Central memory CD8-positive, alpha-beta T cell (primary cell): ENCODE results near the gene ARID1B.
A peak's percentile ranks its signal among the peaks of the same experiment; 100 is the strongest.

Source experiments
- ATAC-seq: fragments of 150-1000 bp; cut with Tn5 transposase; replicated peaks from 2 replicates; pipeline ENCODE4 v1.10.0; 2022; ENCODE audit warnings: mild to moderate bottlenecking, moderate FRiP score, moderate number of reproducible peaks; ENCODE audit not compliant: poor library complexity, severe bottlenecking; ENCODE audit errors: extremely low read depth
- DNase-seq, 2 donors: peaks; one replicate each; pipeline ENCODE4 v3.0.0; 2021; ENCODE audit warnings: low spot score in 2 of 2
- H3K27ac Mint-ChIP-seq: one replicate; pipeline ENCODE4 v1.8.0; 2022; ENCODE audit warnings: low read depth, mild to moderate bottlenecking, moderate library complexity, mixed read lengths
- H3K27me3 Mint-ChIP-seq: one replicate; pipeline ENCODE4 v1.8.0; 2022; ENCODE audit warnings: mixed read lengths
- H3K36me3 Mint-ChIP-seq: one replicate; pipeline ENCODE4 v1.8.0; 2022; ENCODE audit warnings: mild to moderate bottlenecking, moderate library complexity, mixed read lengths; ENCODE audit not compliant: insufficient read depth
- H3K4me1 Mint-ChIP-seq: one replicate; pipeline ENCODE4 v1.8.0; 2022; ENCODE audit warnings: mixed read lengths
- H3K4me3 Mint-ChIP-seq: one replicate; pipeline ENCODE4 v1.8.0; 2022; ENCODE audit warnings: mild to moderate bottlenecking, moderate library complexity, mixed read lengths
- H3K9me3 Mint-ChIP-seq: one replicate; pipeline ENCODE4 v1.8.0; 2022; ENCODE audit warnings: mixed read lengths

ARID1B gene

GRCh38 chr6:157213907-157214565 lies 436.9 kb downstream of the ARID1B start:
- Mint-ChIP-seq H3K9me3 (no peaks in the 10 kb centered on the region), H3K27ac (no peak overlapping the region), H3K4me3 (no peak overlapping the region), H3K36me3 (peaks cover 15% of the 10 kb centered on the region), H3K4me1 (no peaks in the 10 kb centered on the region), H3K27me3 (no peaks in the 10 kb centered on the region)
- peak in 1 of 2 donors; percentile 3 for DNase-seq
- ATAC-seq = no peak

GRCh38 chr6:157215717-157216116 lies 438.5 kb downstream of the ARID1B start:
- H3K9me3 Mint-ChIP-seq = no peaks in the 10 kb centered on the region
- H3K27me3 Mint-ChIP-seq = no peaks in the 10 kb centered on the region
- no peak overlapping the region for H3K27ac Mint-ChIP-seq
- H3K4me3 Mint-ChIP-seq = no peak overlapping the region
- peaks cover 6% of the 10 kb centered on the region for H3K36me3 Mint-ChIP-seq
- ATAC-seq (no peak), DNase-seq (no peak)
- H3K4me1 Mint-ChIP-seq = no peaks in the 10 kb centered on the region

GRCh38 chr6:157216570-157216969 lies 439.4 kb downstream of the ARID1B start:
- no peak for DNase-seq
- Mint-ChIP-seq H3K4me1 (peaks cover 4% of the 10 kb centered on the region), H3K27me3 (no peaks in the 10 kb centered on the region), H3K27ac (no peak overlapping the region), H3K36me3 (peaks cover 5% of the 10 kb centered on the region), H3K9me3 (no peaks in the 10 kb centered on the region), H3K4me3 (no peak overlapping the region)
- no peak for ATAC-seq

GRCh38 chr6:157217198-157217893 lies 440.2 kb downstream of the ARID1B start:
- Mint-ChIP-seq H3K4me3 (no peak overlapping the region), H3K27me3 (no peaks in the 10 kb centered on the region), H3K36me3 (peaks cover 5% of the 10 kb centered on the region), H3K27ac (no peak overlapping the region), H3K4me1 (peaks cover 8% of the 10 kb centered on the region), H3K9me3 (no peaks in the 10 kb centered on the region)
- ATAC-seq (no peak), DNase-seq (no peak)

- H3K4me3 Mint-ChIP-seq = no peak overlapping the region
- DNase-seq (no peak), ATAC-seq (no peak)
- peaks cover 5% of the 10 kb centered on the region for H3K36me3 Mint-ChIP-seq
- H3K27me3 Mint-ChIP-seq = no peaks in the 10 kb centered on the region
- no peak overlapping the region for H3K27ac Mint-ChIP-seq
- no peaks in the 10 kb centered on the region for H3K9me3 Mint-ChIP-seq
- peaks cover 14% of the 10 kb centered on the region for H3K4me1 Mint-ChIP-seq
These were observed 440.8 kb downstream of the ARID1B start for GRCh38 chr6:157217894-157218370.

- ATAC-seq (no peak), DNase-seq (peak in 1 of 2 donors; percentile 3)
- peaks cover 20% of the 10 kb centered on the region for H3K4me1 Mint-ChIP-seq
- H3K4me3 Mint-ChIP-seq = no peak overlapping the region
- H3K9me3 Mint-ChIP-seq = no peaks in the 10 kb centered on the region
- H3K36me3 Mint-ChIP-seq = peaks cover 5% of the 10 kb centered on the region
- no peak overlapping the region for H3K27ac Mint-ChIP-seq
- no peaks in the 10 kb centered on the region for H3K27me3 Mint-ChIP-seq
These were observed 441.4 kb downstream of the ARID1B start for GRCh38 chr6:157218371-157219198.

- Mint-ChIP-seq H3K9me3 (no peaks in the 10 kb centered on the region), H3K27me3 (no peaks in the 10 kb centered on the region), H3K4me1 (peaks cover 20% of the 10 kb centered on the region), H3K36me3 (peaks cover 4% of the 10 kb centered on the region), H3K27ac (no peak overlapping the region), H3K4me3 (no peak overlapping the region)
- ATAC-seq = no peak
- DNase-seq = no peak
These were observed 442.3 kb downstream of the ARID1B start for GRCh38 chr6:157219201-157220200.

GRCh38 chr6:157220485-157220884 lies 443.3 kb downstream of the ARID1B start:
- Mint-ChIP-seq H3K27ac (peak overlapping the region; percentile 27), H3K36me3 (peaks cover 1% of the 10 kb centered on the region), H3K9me3 (no peaks in the 10 kb centered on the region), H3K27me3 (no peaks in the 10 kb centered on the region), H3K4me3 (peak overlapping the region; percentile 54), H3K4me1 (peaks cover 20% of the 10 kb centered on the region)
- no peak for DNase-seq
- no peak for ATAC-seq

- H3K4me1 Mint-ChIP-seq = peaks cover 20% of the 10 kb centered on the region
- H3K36me3 Mint-ChIP-seq = peaks cover 1% of the 10 kb centered on the region
- H3K9me3 Mint-ChIP-seq = no peaks in the 10 kb centered on the region
- peak overlapping the region; percentile 27 for H3K27ac Mint-ChIP-seq
- no peaks in the 10 kb centered on the region for H3K27me3 Mint-ChIP-seq
- ATAC-seq (peak; percentile 73), DNase-seq (peak; percentile 62 to 73)
- peak overlapping the region; percentile 54 for H3K4me3 Mint-ChIP-seq
These were observed 444.1 kb downstream of the ARID1B start for GRCh38 chr6:157221049-157221816.

- no peaks in the 10 kb centered on the region for H3K9me3 Mint-ChIP-seq
- peaks cover 1% of the 10 kb centered on the region for H3K36me3 Mint-ChIP-seq
- no peak overlapping the region for H3K27ac Mint-ChIP-seq
- no peaks in the 10 kb centered on the region for H3K27me3 Mint-ChIP-seq
- peak overlapping the region; percentile 54 for H3K4me3 Mint-ChIP-seq
- H3K4me1 Mint-ChIP-seq = peaks cover 20% of the 10 kb centered on the region
- no peak for ATAC-seq
- DNase-seq = no peak
These were observed 444.6 kb downstream of the ARID1B start for GRCh38 chr6:157221817-157222175.

GRCh38 chr6:157222201-157222981 lies 445.2 kb downstream of the ARID1B start:
- ATAC-seq (no peak), DNase-seq (no peak)
- peaks cover 24% of the 10 kb centered on the region for H3K4me1 Mint-ChIP-seq
- no peaks in the 10 kb centered on the region for H3K9me3 Mint-ChIP-seq
- H3K4me3 Mint-ChIP-seq = peak overlapping the region; percentile 54
- H3K27ac Mint-ChIP-seq = no peak overlapping the region
- peaks cover 1% of the 10 kb centered on the region for H3K36me3 Mint-ChIP-seq
- H3K27me3 Mint-ChIP-seq = no peaks in the 10 kb centered on the region
